ENCODE results near the gene HOXA4. TPM values are rescaled to one million over a fixed set of nuclear protein-coding genes. Genes with fewer than 3 reads are reported as not detected.

Gene HOXA4
- total and polyA plus RNA-seq, 2 of the 8 experiments (the other 6 are each of a cell fraction or from before 2014, with no cell fraction given) = not detected

- no peak overlapping the region for H3K4me3 ChIP-seq (ENCODE audit: extremely low read depth in 1 of 4, insufficient read depth in 2 of 4, low read depth in 3 of 4, low read length in 4 of 4)
- POLR2A ChIA-PET (ENCODE audit: partially characterized antibody) = no interaction called here
- TF ChIP-seq RBBP5 (IDR thresholded peaks at IDR 0.05; ENCODE audit: borderline replicate concordance, low read depth, low read length) (no peak), CTCF (IDR thresholded peaks at IDR 0.05; ENCODE audit: control extremely low read depth in 1 of 3, insufficient read depth in 1 of 3, low read depth in 1 of 3, low read length in 3 of 3) (no peak), POLR2A (IDR thresholded peaks at IDR 0.05; ENCODE audit: control extremely low read depth in 1 of 2, low read depth in 2 of 2, low read length in 2 of 2) (no peak), EZH2 (IDR thresholded peaks at IDR 0.05; ENCODE audit: low read depth, low read length, severe bottlenecking) (peak; percentile 92), ATF2 (IDR thresholded peaks at IDR 0.05; ENCODE audit: low read length) (no peak), ASH2L (IDR thresholded peaks at IDR 0.05; ENCODE audit: low read length) (no peak), CTBP2 (IDR thresholded peaks at IDR 0.05; ENCODE audit: borderline replicate concordance, insufficient read depth, insufficient read length, low read length) (no peak), SP2 (IDR thresholded peaks at IDR 0.05; ENCODE audit: low read length) (no peak)
Observed at GRCh38 chr7:27123477-27124053, 7.0 kb downstream of the HOXA4 start.

More at GRCh38 chr7:27123477-27124053, 7.0 kb downstream of the HOXA4 start:
- no peak overlapping the region for H2AFZ ChIP-seq (ENCODE audit: low read length)
- DNase-seq (ENCODE audit: low read depth in 1 of 2, low spot score in 2 of 2) = peak in 1 of 2 experiments; percentile 63
- no peak overlapping the region for H3K23ac ChIP-seq (ENCODE audit: insufficient read length)
- H2BK12ac ChIP-seq (ENCODE audit: low read depth, low read length) = 0 out of 2 replicates have a peak overlapping the region, but pooled peaks have one; percentile 21
- H4K8ac ChIP-seq (ENCODE audit: extremely low read depth, insufficient read depth, low read length) = no peak overlapping the region
- H3K23me2 ChIP-seq (ENCODE audit: low read depth, low read length) = no peaks in the 10 kb centered on the region; the same call in 1 of the 2 replicates
- peaks cover 100% of the 10 kb centered on the region in 4 experiments for H3K27me3 ChIP-seq (replicated peaks in 1 of 4; ENCODE audit: control insufficient read depth in 3 of 4, extremely low read depth in 1 of 4, insufficient read depth in 3 of 4, low read length in 3 of 4)
- no peak overlapping the region for H2BK120ac ChIP-seq (replicated peaks; ENCODE audit: low read depth, low read length)
- no peaks in the 10 kb centered on the region for H3K9me3 ChIP-seq (ENCODE audit: insufficient read depth in 2 of 2, low read depth in 1 of 2, low read length in 1 of 2)
- H2BK5ac ChIP-seq (ENCODE audit: low read depth, low read length) = no peak overlapping the region
- no peak overlapping the region; a peak in 1 of 4 replicates for H3K4me2 ChIP-seq (ENCODE audit: insufficient read depth in 1 of 2, low read depth in 2 of 2, low read length in 2 of 2)
- no peak overlapping the region for H3K4ac ChIP-seq (replicated peaks; ENCODE audit: insufficient read length, low read depth, low read length)
- H3K79me1 ChIP-seq (ENCODE audit: low read depth, low read length) = no peaks in the 10 kb centered on the region
- H2BK20ac ChIP-seq (ENCODE audit: low read length) = 0 out of 2 replicates have a peak overlapping the region, but pooled peaks have one; percentile 55
- peaks cover 22 to 26% of the 10 kb centered on the region in 2 experiments for H4K20me1 ChIP-seq (replicated peaks in 1 of 2; ENCODE audit: control insufficient read depth in 1 of 2, insufficient read depth in 2 of 2, low read length in 2 of 2)
- no peak overlapping the region for H4K5ac ChIP-seq (ENCODE audit: insufficient read length, low read depth, low read length)
- H3K56ac ChIP-seq (replicated peaks; ENCODE audit: insufficient read length, low read depth, low read length) = no peak overlapping the region
- no peaks in the 10 kb centered on the region for H3K79me2 ChIP-seq (ENCODE audit: control insufficient read depth in 1 of 2, insufficient read depth in 2 of 2, low read length in 2 of 2)
- H3K9ac ChIP-seq (replicated peaks in 1 of 4; ENCODE audit: extremely low read depth in 1 of 4, low read depth in 3 of 4, low read length in 3 of 4) = no peak overlapping the region
- no peaks in the 10 kb centered on the region for H3K36me3 ChIP-seq (ENCODE audit: control insufficient read depth in 2 of 4, insufficient read depth in 4 of 4, low read length in 3 of 4)
- H2BK15ac ChIP-seq (ENCODE audit: low read length) = no peak overlapping the region; the same call in 1 of the 2 replicates
- H3K18ac ChIP-seq (ENCODE audit: extremely low read depth, low read length) = no peak overlapping the region
- no peak overlapping the region for H3K14ac ChIP-seq (ENCODE audit: insufficient read length)
- H2AK5ac ChIP-seq (ENCODE audit: low read depth, low read length) = 0 out of 2 replicates have a peak overlapping the region, but pooled peaks have one; percentile 25
- CTCF ChIA-PET (ENCODE audit: partially characterized antibody) = interaction anchor here (0.9 to 1.4 kb wide), 2 partner anchors 21 to 29 kb away, joined by 3 to 4 read pairs; no protein-coding TSS in a partner anchor
- FAIRE-seq = no peak
- 0 out of 7 replicates have a peak, but pooled peaks cover 0 to 2% (median 0%) of the 10 kb centered on the region in 4 experiments for H3K4me1 ChIP-seq (replicated peaks in 1 of 4; ENCODE audit: control insufficient read depth in 3 of 4, insufficient read depth in 4 of 4, low read length in 3 of 4)
- WGBS, 2 experiments (ENCODE audit: extremely low coverage in 1 of 2, insufficient coverage in 1 of 2, insufficient read length in 1 of 2, insufficient replicate concordance in 2 of 2, low coverage in 1 of 2, low lambda C conversion rate in 2 of 2, missing lambda C conversion rate in 1 of 2) = 13% methylated on average over 22 of the region's 26 CpGs; no CpG with 5 or more reads in 1 of the 2 experiments
- H3K27ac ChIP-seq (ENCODE audit: low read depth, low read length) = no peak overlapping the region
- no peak overlapping the region for H4K91ac ChIP-seq (replicated peaks; ENCODE audit: insufficient read length, low read length)
